K562 (cell line): ENCODE results near the gene NDST1. TPM values are rescaled to one million over a fixed set of nuclear protein-coding genes. Genes with fewer than 3 reads are reported as not detected.

ENCODE experiments used
- ATAC-seq: fragments of 200-7000 bp; cut with Tn5 transposase; 3 replicates; pipeline ENCODE4 v1.9.1; 2020; ENCODE audit warnings: moderate library complexity
- BruUV-seq: library from RNA; stranded (reverse); fragments of 400-500 nt; replicated peaks from 2 replicates; lab custom pipeline; 2021; lab: Mats Ljungman, UMichigan
- CTCF ChIA-PET: fragments of 300-600 bp; formaldehyde crosslinking; extraction: SDS; loops from one replicate; lab custom pipeline; 2021; ENCODE audit warnings: low intra/inter-chr PET ratio; lab: Yijun Ruan, JAX
- POLR2A ChIA-PET: fragments of 300-600, 350-650 bp; sonication (Branson Sonifier 250); formaldehyde crosslinking; extraction: SDS; loops from one replicate; lab custom pipeline; 2021; ENCODE audit warnings: antibody characterized with exemption, inconsistent platforms; lab: Yijun Ruan, JAX
- DNase-seq, 4 experiments: peaks; one replicate each; pipeline versions ENCODE4 v3.0.0 to v3.0.0-alpha.2; 2011 to 2018; ENCODE audit warnings: low spot score in 3 of 4, mixed read lengths in 3 of 4; ENCODE audit errors: extremely low read depth in 1 of 4
- FAIRE-seq: peaks from 2 replicates; lab custom pipeline; 2011; peaks lifted over from hg19 to GRCh38; lab: Jason Lieb, UNC
- H2AFZ ChIP-seq: 2 replicates; pipeline ENCODE4 v1.6.0; 2011; ENCODE audit warnings: low read depth, low read length, control low read depth, inconsistent platforms
- H3K27ac ChIP-seq: fragments of 200-600 bp; 3 replicates; pipeline ENCODE4 v1.8.0; 2011; ENCODE audit warnings: low read depth, mild to moderate bottlenecking, control low read depth, inconsistent platforms, low read length, moderate library complexity, mixed read lengths; ENCODE audit errors: extremely low read depth
- H3K27me3 ChIP-seq, 2 experiments: fragments of 300-600 bp in 1 of 2; 2 replicates in 1 of 2; 3 replicates in 1 of 2; pipeline versions ENCODE4 v1.6.0 to v1.8.0; 2011; ENCODE audit warnings: inconsistent platforms in 2 of 2, low read length in 2 of 2, mild to moderate bottlenecking in 1 of 2, mixed read lengths in 1 of 2, moderate library complexity in 1 of 2; ENCODE audit not compliant: control insufficient read depth in 2 of 2, insufficient read depth in 2 of 2
- H3K36me3 ChIP-seq: fragments of 300-600 bp; 3 replicates; pipeline ENCODE4 v1.8.0; 2011; ENCODE audit warnings: mild to moderate bottlenecking, low read length, inconsistent platforms; ENCODE audit not compliant: control insufficient read depth, insufficient read depth
- H3K4me1 ChIP-seq, 2 experiments: fragments of 200-600 bp in 1 of 2; replicated peaks in 1 of 2; 2 replicates in 1 of 2; 3 replicates in 1 of 2; pipeline versions ENCODE4 v1.5.1 to v1.8.0; 2011; ENCODE audit warnings: inconsistent platforms in 2 of 2, low read length in 2 of 2, mild to moderate bottlenecking in 1 of 2, mixed read lengths in 1 of 2, moderate library complexity in 1 of 2; ENCODE audit not compliant: control insufficient read depth in 2 of 2, insufficient read depth in 2 of 2
- H3K4me2 ChIP-seq: 2 replicates; pipeline ENCODE4 v1.6.1; 2011; ENCODE audit warnings: low read length, control low read depth, inconsistent platforms, mixed read lengths; ENCODE audit not compliant: insufficient read depth
- H3K4me3 ChIP-seq: fragments of 200-600 bp; sonication (generic), shearing (Covaris generic); 2 replicates; pipeline ENCODE4 v1.5.1; 2016; ENCODE audit warnings: control low read depth, inconsistent platforms
- H3K79me2 ChIP-seq: fragments of 200-600 bp; 3 replicates; pipeline ENCODE4 v1.8.0; 2011; ENCODE audit warnings: low read length, inconsistent platforms; ENCODE audit not compliant: control insufficient read depth, insufficient read depth
- H3K9ac ChIP-seq, 2 experiments: 2 replicates each; pipeline versions ENCODE4 v1.6.0 to v1.6.1; 2011; ENCODE audit warnings: low read depth in 2 of 2, low read length in 2 of 2, control low read depth in 1 of 2, inconsistent platforms in 1 of 2, mild to moderate bottlenecking in 1 of 2, mixed read lengths in 1 of 2; ENCODE audit not compliant: insufficient read depth in 1 of 2
- H3K9me1 ChIP-seq: one replicate; pipeline ENCODE4 v1.6.0; 2011; ENCODE audit warnings: inconsistent platforms, mild to moderate bottlenecking, low read length, moderate library complexity; ENCODE audit not compliant: control insufficient read depth, insufficient read depth
- H3K9me3 ChIP-seq: replicated peaks from 2 replicates; pipeline ENCODE4 v1.5.1; 2011; ENCODE audit warnings: low read depth, low read length, inconsistent platforms; ENCODE audit not compliant: control insufficient read depth, insufficient read depth
- H4K20me1 ChIP-seq: replicated peaks from 2 replicates; pipeline ENCODE4 v1.6.1; 2011; ENCODE audit warnings: low read length, inconsistent platforms, mixed read lengths; ENCODE audit not compliant: control insufficient read depth, insufficient read depth
- HLTF ChIP-seq: fragments of 450-650 bp; IDR thresholded peaks from 2 replicates; pipeline ENCODE4 v1.6.1; 2016
- LCOR ChIP-seq: sonication (generic); formaldehyde crosslinking; IDR thresholded peaks from 2 replicates; pipeline ENCODE4 v1.8.0; 2022; ENCODE audit warnings: mild to moderate bottlenecking, missing genetic modification reagents
- NFIC ChIP-seq: fragments of 450-650 bp; IDR thresholded peaks from 2 replicates; pipeline ENCODE4 v1.6.1; 2017; ENCODE audit warnings: mild to moderate bottlenecking, inconsistent platforms
- SMARCA5 ChIP-seq: fragments of 450-650 bp; IDR thresholded peaks from 2 replicates; pipeline ENCODE4 v1.6.1; 2016
- U2AF2 ChIP-seq: fragments of 200-400 bp; formaldehyde crosslinking; optimal IDR thresholded peaks from 2 replicates; pipeline ENCODE3; 2017; ENCODE audit warnings: low read depth, mild to moderate bottlenecking, low read length
- ZNF175 ChIP-seq: fragments of 200-800 bp; sonication (Bioruptor generic); IDR thresholded peaks from 2 replicates; pipeline ENCODE4 v1.6.1; 2016; ENCODE audit warnings: low read depth, mild to moderate bottlenecking, missing genetic modification characterization, missing compliant biosample characterization
- WGBS: fragments of 100-300 bp; shearing (Covaris generic); methylation state at CpG from one replicate; pipeline ENCODE4 v1.1.6; 2016; ENCODE audit warnings: low coverage, mixed read lengths; ENCODE audit not compliant: insufficient coverage; ENCODE audit errors: missing lambda C conversion rate; 5-methylcytosine and 5-hydroxymethylcytosine counted together
- in situ Hi-C: fragments of 300-500 bp; cut with MboI; formaldehyde crosslinking; loops from 4 replicates; pipeline ENCODE4 v1.15.0; 2018; ENCODE audit warnings: inconsistent platforms, mixed read lengths
- intact Hi-C: fragments of 100-400 bp; cut with micrococcal nuclease; formaldehyde crosslinking; loops from 2 replicates; pipeline ENCODE4 v1.14.2; 2022
- polyA plus RNA-seq, 8 experiments: library from polyadenylated mRNA; depleted of rRNA in 4 of 8; stranded (reverse) in 5 of 8; unstranded in 3 of 8; fragments of >200 nt; fragmentation: Nextera tagmentation in 2 of 8; fragmentation: Illumina TruSeq in 1 of 8; extraction: Ambion mirVana in 2 of 8; extraction: Trizol in 1 of 8; gene quantifications; 2 replicates each; pipeline versions ENCODE4 v1.2.1 to v1.2.3, GENCODE V29; 2011 to 2014; ENCODE audit warnings: inconsistent platforms in 1 of 8, missing spikeins in 1 of 8
- total RNA-seq, 7 experiments: library from RNA; depleted of rRNA in 6 of 7; stranded (reverse); fragments of >200 nt in 6 of 7; fragmentation: Illumina TruSeq in 2 of 7; extraction: Trizol in 2 of 7; gene quantifications; 2 replicates each; pipeline versions ENCODE4 v1.2.1 to v1.2.3, GENCODE V29; 2011 to 2021; ENCODE audit warnings: low replicate concordance in 1 of 7
- TF ChIP-seq, protein P1 (sequence below): IDR thresholded peaks from 3 replicates; pipeline ENCODE4 v1.6.1; 2011; ENCODE audit warnings: borderline replicate concordance, mild to moderate bottlenecking; ENCODE audit not compliant: insufficient read length, insufficient read depth
- TF ChIP-seq, protein P2 (sequence below): conservative IDR thresholded peaks from 2 replicates; pipeline ENCODE4 v1.6.1; 2011; ENCODE audit warnings: low read depth, mild to moderate bottlenecking, low read length; ENCODE audit not compliant: control insufficient read depth

Gene NDST1
- total and polyA plus RNA-seq, 9 of the 15 experiments (the other 6 are each of a cell fraction or from before 2014, with no cell fraction given): 0.38 to 47.9 (median 9.9) TPM

DNA sequence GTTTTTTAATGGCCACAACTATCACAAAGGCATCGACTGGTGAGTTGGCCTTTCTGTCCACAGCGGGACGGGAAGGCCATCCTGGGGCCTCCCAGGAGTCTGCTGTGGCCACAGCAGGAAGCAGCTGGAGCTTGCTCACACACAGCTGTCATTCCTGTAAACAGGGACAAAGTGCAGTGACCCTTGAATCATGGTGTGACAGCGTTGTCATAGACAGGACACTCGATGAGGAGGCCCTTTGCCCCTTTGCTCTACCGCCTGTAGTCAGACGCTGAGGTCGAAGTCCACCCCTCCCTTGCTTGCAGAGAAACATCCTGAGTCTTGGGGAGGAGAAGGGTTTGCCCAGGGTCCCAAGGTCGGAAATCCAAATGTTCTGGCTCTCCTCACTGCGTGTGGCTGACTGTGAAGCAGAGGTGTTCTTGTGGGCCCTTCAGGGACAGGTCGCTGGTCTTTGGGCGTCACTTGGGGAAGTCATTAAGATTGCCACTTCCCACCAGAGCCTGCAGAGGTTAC is 35.1 kb downstream of the NDST1 start:
- FAIRE-seq (no peak), DNase-seq (no peak), ATAC-seq (no peak)
- CTCF ChIA-PET: interaction anchor here (5.2 kb wide), 1 partner anchor 84 kb away, joined by 44 read pairs; no protein-coding TSS in a partner anchor
- no peaks in the 10 kb centered on the region for H3K9me1 ChIP-seq
- H2AFZ ChIP-seq: no peak overlapping the region
- no TSS peak for BruUV-seq
- no peaks in the 10 kb centered on the region for H3K27me3 ChIP-seq
- no peak overlapping the region for H3K27ac ChIP-seq
- H3K9me3 ChIP-seq: no peaks in the 10 kb centered on the region
- no peaks in the 10 kb centered on the region for H3K79me2 ChIP-seq
- no peaks in the 10 kb centered on the region for H4K20me1 ChIP-seq
- H3K4me3 ChIP-seq: no peak overlapping the region
- peaks cover 0 to 4% of the 10 kb centered on the region in 2 experiments; a peak in 2 of 5 replicates for H3K4me1 ChIP-seq
- 64% methylated on average over 12 of the region's 12 CpGs for WGBS
- POLR2A ChIA-PET: interaction anchor here (0.6 to 1.1 kb wide), 2 partner anchors 16 to 405 kb away, joined by 3 read pairs; no protein-coding TSS in a partner anchor
- TF ChIP-seq LCOR (CRISPR knock-in tag) (no peak), HLTF (no peak), ZNF175 (CRISPR knock-in tag) (no peak), SMARCA5 (no peak), U2AF2 (no peak), NFIC (no peak)
- TF ChIP-seq, protein P1, sequence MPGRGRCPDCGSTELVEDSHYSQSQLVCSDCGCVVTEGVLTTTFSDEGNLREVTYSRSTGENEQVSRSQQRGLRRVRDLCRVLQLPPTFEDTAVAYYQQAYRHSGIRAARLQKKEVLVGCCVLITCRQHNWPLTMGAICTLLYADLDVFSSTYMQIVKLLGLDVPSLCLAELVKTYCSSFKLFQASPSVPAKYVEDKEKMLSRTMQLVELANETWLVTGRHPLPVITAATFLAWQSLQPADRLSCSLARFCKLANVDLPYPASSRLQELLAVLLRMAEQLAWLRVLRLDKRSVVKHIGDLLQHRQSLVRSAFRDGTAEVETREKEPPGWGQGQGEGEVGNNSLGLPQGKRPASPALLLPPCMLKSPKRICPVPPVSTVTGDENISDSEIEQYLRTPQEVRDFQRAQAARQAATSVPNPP: no peak
- TF ChIP-seq, protein P2, sequence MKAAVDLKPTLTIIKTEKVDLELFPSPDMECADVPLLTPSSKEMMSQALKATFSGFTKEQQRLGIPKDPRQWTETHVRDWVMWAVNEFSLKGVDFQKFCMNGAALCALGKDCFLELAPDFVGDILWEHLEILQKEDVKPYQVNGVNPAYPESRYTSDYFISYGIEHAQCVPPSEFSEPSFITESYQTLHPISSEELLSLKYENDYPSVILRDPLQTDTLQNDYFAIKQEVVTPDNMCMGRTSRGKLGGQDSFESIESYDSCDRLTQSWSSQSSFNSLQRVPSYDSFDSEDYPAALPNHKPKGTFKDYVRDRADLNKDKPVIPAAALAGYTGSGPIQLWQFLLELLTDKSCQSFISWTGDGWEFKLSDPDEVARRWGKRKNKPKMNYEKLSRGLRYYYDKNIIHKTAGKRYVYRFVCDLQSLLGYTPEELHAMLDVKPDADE: no peak
- TF ChIP-seq, all 486 proteins: peak for 0
- intact Hi-C loops (loop anchor here (5.0 kb wide), 1 partner anchor 56 kb away; no protein-coding TSS in a partner anchor), in situ Hi-C loops (loop anchor here (5.0 kb wide), 1 partner anchor 86 kb away; no protein-coding TSS in a partner anchor)
- Histone ChIP-seq H3K9ac (peak overlapping the region in 1 of 2 experiments; percentile 32; a peak in 1 of 4 replicates), H3K4me2 (no peak overlapping the region), H3K36me3 (peaks cover 79% of the 10 kb centered on the region; the same call in 2 of the 3 replicates)
